NCI-H345 treated with DMSO at 0.1 percent for 48 hours (cell line): ENCODE data around the gene RPF1.
"Not testable (repeated sequence)": the region's sequence is repeated elsewhere in the genome, so short reads cannot be mapped to it uniquely, and the experiment has no call there.

ENCODE experiments used
- DNase-seq: peaks from one replicate; lab custom pipeline; 2025; ENCODE audit not compliant: unreplicated experiment; lab: John Stamatoyannopoulos, UW

Gene RPF1, protein sequence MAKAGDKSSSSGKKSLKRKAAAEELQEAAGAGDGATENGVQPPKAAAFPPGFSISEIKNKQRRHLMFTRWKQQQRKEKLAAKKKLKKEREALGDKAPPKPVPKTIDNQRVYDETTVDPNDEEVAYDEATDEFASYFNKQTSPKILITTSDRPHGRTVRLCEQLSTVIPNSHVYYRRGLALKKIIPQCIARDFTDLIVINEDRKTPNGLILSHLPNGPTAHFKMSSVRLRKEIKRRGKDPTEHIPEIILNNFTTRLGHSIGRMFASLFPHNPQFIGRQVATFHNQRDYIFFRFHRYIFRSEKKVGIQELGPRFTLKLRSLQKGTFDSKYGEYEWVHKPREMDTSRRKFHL

DNA sequence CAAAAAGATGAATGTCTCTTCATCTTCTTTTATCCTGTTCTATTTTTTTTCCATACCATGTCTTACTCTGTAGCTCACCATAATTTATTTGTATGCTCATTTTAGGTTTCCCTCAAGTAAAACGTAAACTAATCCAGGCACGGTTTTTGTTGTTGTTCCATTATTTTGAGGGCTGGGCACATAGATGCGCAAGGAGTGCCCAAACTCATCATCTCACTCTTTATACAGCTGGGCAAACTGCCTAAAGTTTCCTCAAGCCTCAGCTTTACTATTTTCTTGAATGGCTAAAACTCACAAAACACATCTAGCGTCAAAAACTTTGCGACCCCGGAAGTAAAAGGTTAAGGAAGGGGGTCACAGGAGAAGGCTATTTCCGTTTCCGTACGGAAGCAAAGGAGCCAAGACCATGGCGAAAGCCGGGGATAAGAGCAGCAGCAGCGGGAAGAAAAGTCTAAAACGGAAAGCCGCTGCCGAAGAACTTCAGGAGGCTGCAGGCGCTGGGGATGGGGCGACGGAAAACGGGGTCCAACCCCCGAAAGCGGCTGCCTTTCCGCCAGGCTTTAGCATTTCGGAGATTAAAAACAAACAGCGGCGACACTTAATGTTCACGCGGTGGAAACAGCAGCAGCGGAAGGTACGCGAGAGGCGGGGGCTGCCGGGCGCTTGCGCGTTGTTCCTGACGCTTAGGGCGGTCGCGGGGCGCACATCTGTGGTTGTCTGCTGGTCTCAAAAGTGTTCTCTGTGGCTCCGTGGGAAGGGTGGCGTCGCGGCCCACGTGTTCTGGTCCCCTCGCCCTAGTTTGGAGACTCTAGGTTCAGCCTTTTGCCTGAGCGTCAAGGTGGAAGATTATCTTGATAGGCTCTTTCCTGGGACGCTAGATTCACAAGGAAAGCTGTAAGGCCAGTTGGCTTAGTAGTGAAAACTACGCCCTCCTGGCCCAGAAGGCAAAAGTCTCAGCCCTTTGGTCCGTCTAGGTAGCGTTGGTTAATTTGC, at the start of gene RPF1:
Gene RPF1, plus strand, starts transcription at position 391 of the 993 bp plus-strand sequence. Its CDS starts 16 bp downstream, at position 407.
- DNase-seq, result peak; percentile 72

DNA sequence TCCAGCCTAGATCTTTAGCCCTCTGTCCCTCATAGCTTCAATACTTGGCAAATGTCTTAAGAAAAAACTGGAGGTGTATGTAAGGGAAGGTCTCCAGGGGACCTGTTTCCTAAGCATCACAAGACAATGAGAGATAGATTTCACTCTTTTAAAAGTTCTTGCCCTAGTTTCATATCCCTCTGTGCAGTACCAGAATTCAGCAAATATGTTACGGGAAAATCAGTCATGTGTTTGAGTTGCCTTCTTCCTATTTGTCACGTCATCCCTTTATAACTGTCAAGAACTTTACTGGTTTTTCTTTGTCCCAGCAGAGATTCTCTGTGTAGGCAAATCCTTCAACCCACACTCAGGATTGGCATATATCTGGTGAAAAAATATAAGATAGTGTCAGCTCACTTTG, 48.5 kb upstream of the RPF1 start:
- no peak for DNase-seq

DNA sequence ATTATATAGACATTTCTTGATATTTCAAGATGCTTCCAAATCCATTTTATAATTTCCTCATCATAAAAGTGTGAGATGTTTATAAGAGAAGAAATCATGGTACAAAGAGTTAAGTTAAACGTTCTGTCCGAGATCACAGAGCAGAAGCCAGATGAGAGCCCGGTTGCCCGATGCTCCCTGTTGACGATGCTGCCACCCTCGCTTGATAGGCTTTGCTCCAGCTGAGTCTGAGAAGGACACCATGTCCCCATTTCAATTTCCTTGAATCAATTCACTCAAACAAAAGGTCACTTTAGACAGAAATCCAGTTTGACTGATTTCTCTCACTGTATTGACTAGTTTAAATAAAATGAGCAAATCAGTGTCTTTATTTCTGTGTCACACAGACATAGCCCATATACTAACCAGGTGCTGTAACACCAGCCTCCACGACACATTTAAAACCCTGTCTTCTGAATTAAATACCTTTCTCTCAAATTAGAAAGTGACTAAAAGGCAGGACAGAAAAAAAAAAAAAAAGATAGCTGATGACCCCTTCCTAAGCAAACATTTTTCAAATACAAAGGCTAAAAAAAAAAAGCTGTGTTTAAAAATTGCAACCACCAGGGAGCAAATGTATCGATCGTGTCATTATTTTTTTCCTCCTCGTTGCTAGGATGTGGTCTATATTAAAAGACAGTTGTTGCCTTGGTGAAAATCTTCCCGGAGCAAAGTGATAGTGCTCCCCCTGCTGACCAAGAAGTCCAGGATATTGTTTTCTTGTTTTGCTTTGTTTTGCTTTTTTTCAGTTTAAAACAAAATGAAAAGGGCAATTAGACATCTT, 45.6 kb upstream of the RPF1 start:
- peak; percentile 85 for DNase-seq

DNA sequence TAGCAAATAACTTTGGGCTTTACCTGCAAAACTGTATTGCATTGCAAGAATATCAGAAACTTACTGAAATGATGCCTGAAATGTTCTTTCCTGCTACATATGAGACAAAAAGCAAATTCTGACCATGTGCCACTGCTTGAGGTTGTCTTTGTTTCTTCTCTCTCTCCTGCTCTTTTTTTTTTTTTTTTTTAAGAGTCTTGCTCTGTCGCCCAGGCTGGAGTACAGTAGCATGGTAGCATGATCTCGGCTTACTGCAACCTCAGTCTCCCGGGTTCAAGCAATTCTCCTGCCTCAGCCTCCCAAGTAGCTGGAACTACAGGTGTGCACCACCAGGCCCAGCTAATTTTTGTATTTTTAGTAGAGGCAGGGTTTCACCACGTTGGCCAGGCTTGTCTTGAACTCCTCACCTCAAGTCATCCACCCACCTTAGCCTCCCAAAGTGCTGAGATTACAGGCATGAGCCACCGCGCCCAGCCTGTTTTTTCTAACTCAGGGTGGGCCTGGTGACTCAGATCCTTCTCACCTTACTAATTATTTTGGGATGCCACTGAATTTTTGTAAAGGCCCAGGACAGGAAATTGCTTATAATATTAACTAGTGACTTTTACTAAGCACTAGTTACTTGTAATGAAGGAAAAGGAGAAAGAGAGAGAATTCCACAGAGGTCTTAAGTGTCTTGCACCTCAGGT, 44.8 kb upstream of the RPF1 start:
- DNase-seq, result no peak

DNA sequence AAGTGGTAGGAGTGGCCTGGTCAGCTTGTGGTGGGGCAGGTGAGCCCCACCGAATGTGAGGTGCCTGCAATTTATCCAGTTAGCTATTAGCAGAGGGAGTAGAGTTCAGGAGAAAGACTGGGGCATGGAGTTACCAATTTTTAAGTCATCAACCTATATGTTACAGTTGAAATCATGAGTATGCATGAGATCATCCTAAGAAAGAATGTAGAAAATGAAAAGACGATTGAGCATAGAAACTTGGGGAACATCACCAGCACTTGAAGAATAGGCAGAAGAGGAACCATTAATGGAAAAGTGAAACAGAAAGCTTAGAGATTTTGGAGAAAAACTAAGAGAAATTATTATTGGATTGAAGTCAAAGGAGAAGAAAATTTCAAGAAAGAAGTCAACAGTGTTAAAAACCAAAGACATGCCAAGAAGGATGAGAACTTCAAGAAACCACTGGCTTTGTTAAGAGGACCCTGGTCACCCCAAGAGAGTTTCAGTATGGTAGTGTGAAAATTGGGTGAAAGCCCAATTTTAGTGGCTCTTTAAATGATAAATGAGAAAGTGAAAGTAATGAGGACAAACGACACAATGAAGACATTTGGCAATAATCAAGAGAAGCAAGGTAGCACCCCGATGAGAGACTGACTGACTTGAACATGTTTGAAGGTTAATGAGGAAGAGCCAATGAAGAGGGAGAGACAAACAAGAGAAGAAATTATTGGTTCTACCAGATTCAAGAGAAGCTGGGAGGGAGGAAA, 44.1 kb upstream of the RPF1 start:
- no peak for DNase-seq

DNA sequence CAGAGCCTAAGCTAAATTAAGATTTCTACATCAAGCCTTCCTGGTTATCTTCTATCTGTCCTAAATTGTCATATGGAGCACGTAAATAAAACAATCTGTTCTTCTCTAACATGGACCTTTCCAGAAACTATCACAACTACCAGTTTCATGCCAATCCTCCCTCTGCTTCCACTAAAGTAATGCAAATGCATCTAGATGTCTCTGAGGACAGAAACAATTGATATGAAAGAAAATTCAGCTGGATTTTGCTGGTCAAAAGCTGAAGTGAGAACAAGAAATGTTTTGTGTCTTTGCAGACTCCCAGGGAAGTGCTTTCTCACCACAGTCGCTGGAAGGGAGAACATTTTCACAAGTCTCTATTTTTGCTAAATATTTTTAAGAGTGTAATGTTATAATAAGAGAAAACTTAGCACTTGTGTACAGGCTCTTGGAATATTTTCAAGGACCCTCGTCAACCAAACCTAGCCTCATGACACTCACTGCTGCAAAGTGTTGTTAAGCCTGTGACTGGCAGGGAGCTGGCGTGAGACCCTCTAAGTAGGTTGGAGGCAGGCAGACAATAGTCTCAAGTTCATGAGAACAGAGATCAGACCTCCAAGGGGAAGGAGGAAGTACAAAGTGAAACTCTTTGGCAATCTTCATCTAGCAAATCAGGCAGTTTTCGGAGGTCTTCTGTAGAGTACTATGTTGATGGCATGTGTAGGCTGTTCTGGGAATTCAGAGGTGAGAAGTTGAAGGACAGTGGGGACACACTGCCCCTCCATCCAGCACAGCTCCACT, 42.0 kb upstream of the RPF1 start:
- no peak for DNase-seq

DNA sequence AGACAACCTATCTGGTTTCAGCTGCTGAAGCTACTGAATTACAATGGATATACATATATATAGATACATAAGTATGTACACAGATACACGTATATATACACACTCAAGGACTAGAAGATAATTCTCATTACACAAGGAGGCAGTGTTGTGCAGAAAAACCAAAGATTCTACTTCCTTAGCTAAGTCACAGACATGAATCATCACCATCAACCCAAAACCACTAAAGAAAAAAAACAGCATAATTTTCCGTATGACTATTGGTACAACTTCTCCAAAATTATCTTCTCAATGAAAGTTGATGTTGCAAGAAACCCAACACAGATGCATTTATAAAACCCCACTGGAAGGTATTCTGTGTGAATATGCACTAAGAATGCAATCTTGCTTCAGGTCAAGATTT, 36.8 kb upstream of the RPF1 start:
- no peak for DNase-seq

DNA sequence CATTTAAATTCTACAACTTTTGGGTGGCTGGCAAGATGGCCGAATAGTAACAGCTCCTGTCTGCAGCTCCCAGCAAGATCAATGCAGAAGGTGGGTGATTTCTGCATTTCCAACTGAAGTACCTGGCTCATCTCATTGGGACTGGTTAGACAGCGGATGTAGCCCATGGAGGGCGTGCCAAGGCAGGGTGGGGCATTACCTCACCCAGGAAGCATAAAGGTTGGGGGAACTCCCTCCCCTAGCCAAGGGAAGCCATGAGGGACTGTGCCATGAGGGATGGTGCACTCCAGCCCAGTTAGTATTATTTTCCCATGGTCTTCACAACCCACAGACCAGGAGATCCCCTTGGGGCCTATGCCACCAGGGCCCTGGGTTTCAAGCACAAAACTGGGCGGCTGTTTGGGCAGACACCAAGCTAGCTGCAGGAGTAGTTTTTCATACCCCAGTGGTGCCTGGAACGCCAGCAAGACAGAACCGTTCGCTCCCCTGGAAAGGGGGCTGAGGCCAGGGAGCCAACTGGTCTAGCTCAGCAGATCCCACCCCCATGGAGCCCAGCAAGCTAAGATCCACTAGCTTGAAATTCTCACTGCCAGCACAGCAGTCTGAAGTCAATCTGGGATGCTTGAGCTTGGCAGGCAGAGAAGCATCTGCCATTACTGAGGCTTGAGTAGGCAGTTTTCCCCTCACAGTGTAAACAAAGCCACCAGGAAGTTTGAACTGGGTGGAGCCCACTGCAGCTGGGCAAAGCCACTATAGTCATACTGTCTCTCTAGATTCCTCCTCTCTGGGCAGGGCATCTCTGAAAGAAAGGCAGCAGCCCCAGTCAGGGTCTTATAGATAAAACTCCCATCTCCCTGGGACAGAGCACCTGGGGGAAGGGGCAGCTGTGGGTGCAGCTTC, 36.1 kb upstream of the RPF1 start:
- DNase-seq, result not testable (repeated sequence)

DNA sequence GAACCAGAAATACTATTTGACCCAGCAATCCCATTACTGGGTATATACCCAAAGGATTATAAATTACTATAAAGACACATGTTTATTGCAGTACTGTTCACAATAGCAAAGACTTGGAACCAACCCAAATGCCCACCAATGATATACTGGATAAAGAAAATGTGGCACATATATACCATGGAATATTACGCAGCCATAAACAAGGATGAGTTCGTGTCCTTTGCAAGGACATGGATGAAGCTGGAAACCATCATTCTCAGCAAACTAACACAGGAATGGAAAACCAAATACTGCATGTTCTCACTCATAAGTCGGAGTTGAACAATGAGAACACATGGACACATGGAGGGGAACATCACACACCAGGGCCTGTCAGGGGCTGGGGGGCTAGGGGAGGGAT, 30.4 kb upstream of the RPF1 start:
- not testable (repeated sequence) for DNase-seq

DNA sequence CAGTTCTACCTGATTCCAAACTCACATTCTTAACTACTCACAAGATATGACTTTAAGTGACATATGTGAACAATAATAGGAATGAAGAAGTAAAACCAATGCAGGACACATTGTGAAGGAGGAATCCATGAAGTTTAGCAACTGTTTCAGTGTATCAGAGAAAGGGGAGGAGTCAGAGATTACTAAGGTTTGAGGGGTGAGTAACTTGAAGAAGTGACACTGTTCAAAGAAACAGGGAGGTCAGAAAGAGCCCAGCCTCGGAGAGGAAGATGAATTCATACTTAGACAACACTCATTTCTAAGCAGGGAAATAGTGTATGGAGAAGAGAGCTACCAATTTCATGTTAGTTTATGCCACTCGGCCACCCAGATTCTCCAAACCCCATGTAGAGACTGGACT, 28.2 kb upstream of the RPF1 start:
- DNase-seq, result no peak

DNA sequence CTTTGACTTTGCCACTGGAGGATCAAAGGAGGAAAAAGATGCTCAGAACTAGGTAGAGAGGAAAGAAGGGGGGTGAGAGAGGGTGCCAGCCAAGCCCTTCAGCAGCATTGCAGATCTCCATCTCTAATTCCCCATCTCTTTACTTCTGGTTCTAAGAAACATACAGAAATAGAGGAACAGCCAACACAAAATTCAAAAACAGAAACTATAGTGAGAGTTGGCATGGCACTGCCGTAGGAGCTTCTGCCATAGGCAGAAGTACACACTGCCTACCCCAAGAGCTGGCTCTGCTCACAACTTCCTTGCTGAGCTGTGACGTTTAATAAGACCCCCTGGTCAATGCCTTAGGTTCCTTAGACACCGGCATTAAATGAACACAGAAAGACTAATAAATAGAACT, 26.6 kb upstream of the RPF1 start:
- no peak for DNase-seq

DNA sequence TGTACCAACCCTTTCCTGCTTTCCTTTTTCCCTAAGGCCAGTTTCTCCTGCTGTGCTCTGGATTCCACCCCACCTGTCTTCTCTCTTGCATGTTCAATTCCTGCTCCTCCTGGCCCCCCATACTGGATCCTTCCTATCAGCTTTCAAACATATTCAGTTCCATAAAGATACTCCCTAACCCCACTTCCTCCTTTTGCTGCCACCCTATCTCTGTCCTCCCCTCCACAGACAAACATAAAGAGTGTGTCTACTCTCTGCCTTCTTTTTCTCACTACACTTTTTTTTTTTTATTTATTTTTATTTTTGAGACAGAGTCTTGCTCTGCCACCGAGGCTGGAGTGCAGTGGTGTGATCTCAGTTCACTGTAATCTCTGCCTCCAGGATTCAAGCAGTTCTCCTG, 16.9 kb upstream of the RPF1 start:
- no peak for DNase-seq

DNA sequence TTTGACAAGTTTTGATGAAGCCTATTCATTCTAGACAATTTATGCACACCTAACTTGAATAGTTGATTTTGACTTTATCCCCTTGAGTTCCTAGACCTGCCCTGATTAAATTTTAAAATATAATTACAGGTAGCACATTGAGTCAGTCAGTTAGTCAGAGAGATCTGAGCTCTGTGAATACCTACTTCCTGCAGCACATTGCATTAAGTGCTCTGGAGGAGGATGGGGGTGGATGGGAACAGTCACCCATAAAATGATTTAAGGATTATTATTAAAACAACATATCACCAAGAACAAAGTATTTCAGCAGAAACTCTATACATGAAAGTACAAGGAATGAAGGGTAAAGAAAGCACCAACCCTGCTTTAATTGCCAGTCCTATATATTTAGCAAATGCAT, 11.8 kb upstream of the RPF1 start:
- no peak for DNase-seq

DNA sequence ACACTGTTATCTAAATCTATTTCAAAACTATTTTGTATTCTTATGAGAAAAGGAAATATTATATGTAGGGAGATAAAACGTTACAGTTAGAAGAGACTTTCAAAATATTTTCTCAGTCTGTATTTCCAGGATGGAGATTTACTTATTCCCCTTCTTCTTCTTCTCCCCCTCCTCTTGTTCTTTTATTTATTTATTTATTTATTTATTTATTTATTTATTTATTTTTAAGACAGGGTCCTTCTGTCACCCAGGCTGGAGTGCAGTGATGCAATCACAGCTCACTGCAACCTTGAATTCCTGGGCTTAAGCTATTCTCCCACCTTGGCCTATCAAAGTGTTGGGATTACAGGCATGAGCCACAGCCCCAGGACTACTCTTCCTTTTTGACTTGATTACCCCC, 2.8 kb upstream of the RPF1 start:
- DNase-seq, result no peak

DNA sequence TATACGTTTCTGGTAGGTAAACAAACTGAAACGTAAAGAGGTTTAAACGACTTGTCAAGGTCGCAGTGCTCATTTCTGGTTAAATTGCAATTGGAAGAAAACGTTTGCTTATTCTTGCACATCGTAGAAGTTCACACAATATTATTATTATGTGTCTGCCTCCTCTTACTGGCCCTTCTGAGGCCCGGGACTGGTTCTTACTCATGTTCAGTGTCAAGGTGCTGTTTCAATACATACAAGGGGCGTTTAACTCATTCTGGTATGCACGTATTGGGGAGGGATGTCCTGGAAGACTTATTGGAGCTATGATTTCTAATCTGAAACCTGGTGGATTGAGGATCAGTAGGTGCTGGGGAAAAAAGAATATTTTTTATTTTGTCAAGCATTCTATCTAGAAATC, 932 bp downstream of the RPF1 start:
- no peak for DNase-seq

DNA sequence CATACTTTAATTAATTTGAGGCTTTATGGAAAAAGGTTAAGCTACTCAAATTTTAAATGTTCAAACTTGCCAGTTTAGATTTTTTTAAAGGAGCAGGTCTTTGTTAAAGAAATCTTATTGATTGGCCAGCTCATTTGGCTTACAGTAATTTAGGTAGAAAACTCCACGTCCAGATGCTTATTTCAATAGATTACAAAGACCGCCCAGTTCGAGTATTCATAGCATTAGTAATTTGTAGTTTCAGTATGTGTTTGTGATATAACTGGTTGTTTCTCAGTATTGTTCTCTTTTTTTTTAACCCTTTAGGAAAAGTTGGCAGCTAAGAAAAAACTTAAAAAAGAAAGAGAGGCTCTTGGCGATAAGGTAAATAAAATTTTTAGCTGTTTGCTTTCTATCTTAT, 1.6 kb downstream of the RPF1 start:
- no peak for DNase-seq

DNA sequence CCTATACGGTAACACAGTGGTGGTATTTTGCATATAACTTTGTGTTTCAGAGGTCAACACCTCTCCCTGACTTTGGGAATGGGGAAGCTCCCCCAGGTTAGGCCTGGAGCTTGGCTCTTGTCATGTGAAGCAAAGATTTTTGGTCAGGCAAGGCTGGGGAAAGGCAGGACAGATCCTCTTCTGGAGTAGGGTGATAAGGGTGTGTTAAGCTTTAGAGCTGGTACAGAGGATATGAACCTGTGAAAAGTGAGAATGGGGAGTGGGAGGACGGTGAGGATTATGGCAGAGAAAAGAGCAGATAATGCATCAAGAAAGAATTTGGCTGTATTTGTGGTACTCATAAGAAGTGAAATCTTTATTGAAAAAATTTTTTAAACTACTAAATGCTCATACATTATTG, 2.3 kb downstream of the RPF1 start:
- DNase-seq, result no peak

DNA sequence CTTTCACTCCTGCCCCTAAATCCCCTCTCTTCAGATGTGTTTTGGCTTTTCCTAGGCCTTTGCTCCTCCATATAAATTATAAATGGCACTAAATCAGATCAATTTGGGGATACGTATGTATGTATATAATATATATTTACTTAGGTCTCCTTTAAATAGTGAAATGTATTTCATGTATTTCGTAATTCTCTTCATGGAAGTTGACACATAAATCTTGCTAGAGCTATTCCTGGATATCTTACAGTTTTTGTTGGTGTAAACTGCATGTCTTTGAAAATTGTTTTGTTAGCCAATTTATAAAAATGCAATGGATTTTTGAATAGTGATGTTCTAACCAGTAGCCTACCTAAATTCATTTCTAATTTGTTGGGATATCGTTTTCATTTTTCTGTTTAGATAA, 9.0 kb downstream of the RPF1 start:
- DNase-seq, result no peak
